Esophagus squamous epithelium (tissue), 4 donors: ENCODE data around the gene DENND4A.

Source experiments
- POLR2A ChIP-seq, 4 donors: fragments of 450-650 bp; IDR thresholded peaks; one replicate each; pipeline ENCODE4 v1.6.1; 2017; ENCODE audit warnings: antibody characterized with exemption in 4 of 4, mild to moderate bottlenecking in 4 of 4, moderate library complexity in 3 of 4
- TF ChIP-seq, protein P1 (sequence below), 6 experiments: fragments of 450-650 bp in 4 of 6; fragments of 200-600 bp in 2 of 6; sonication (generic) in 2 of 6; IDR thresholded peaks; one replicate each; pipeline ENCODE4 v1.5.1; 2016 to 2019; ENCODE audit warnings: antibody characterized with exemption in 6 of 6, mild to moderate bottlenecking in 4 of 6, moderate library complexity in 4 of 6

DNA sequence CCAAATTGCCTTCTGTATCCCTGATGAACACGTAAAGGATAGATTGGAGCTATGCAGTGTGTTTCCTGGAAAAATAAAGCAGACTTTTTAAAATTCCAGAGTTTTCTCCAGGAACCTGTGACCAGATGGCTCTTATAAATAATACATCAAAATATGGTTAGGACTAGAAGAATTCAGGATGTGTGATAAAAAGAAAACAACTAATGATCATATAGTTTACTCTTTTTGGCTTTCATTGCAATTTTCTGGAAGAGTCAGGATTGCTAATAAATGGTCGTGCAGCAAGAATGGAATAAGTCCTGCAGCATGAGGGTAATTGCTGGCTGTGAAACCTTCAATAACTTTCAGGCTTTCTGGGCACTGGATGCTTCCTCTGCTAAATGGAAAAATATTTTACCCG lies 30.2 kb upstream of the DENND4A start:
- TF ChIP-seq, protein P1, sequence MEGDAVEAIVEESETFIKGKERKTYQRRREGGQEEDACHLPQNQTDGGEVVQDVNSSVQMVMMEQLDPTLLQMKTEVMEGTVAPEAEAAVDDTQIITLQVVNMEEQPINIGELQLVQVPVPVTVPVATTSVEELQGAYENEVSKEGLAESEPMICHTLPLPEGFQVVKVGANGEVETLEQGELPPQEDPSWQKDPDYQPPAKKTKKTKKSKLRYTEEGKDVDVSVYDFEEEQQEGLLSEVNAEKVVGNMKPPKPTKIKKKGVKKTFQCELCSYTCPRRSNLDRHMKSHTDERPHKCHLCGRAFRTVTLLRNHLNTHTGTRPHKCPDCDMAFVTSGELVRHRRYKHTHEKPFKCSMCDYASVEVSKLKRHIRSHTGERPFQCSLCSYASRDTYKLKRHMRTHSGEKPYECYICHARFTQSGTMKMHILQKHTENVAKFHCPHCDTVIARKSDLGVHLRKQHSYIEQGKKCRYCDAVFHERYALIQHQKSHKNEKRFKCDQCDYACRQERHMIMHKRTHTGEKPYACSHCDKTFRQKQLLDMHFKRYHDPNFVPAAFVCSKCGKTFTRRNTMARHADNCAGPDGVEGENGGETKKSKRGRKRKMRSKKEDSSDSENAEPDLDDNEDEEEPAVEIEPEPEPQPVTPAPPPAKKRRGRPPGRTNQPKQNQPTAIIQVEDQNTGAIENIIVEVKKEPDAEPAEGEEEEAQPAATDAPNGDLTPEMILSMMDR (IDR thresholded peaks at IDR 0.05), result no peak
- TF ChIP-seq POLR2A (IDR thresholded peaks at IDR 0.05), result no peak
